Astrocyte (in vitro differentiated cells and primary cell): ENCODE data around the gene WDR73. TPM values are rescaled to one million over a fixed set of nuclear protein-coding genes. Genes with fewer than 3 reads are reported as not detected.
"Not testable (repeated sequence)": the region's sequence is repeated elsewhere in the genome, so short reads cannot be mapped to it uniquely, and the experiment has no call there.

Experiments
- DNase-seq: peaks from one replicate; pipeline ENCODE4 v3.0.0-alpha.2; 2010; ENCODE audit warnings: low read depth
- FAIRE-seq: peaks from 2 replicates; lab custom pipeline; 2011; peaks lifted over from hg19 to GRCh38; lab: Jason Lieb, UNC
- H2AFZ ChIP-seq: 2 replicates; pipeline ENCODE4 v1.6.0; 2012; ENCODE audit warnings: low read depth, low read length, inconsistent platforms
- H3K27ac ChIP-seq: 2 replicates; pipeline ENCODE4 v1.5.1; 2011; ENCODE audit warnings: low read depth, low read length, inconsistent platforms
- H3K27me3 ChIP-seq: 2 replicates; pipeline ENCODE4 v1.6.0; 2011; ENCODE audit warnings: low read length, inconsistent platforms; ENCODE audit not compliant: insufficient read depth
- H3K36me3 ChIP-seq: 2 replicates; pipeline ENCODE4 v1.5.1; 2011; ENCODE audit warnings: low read length, inconsistent platforms; ENCODE audit not compliant: insufficient read depth
- H3K4me1 ChIP-seq: 2 replicates; pipeline ENCODE4 v1.5.1; 2011; ENCODE audit warnings: low read length, inconsistent platforms; ENCODE audit not compliant: insufficient read depth
- H3K4me2 ChIP-seq: 2 replicates; pipeline ENCODE4 v1.6.0; 2012; ENCODE audit warnings: low read length, inconsistent platforms
- H3K4me3 ChIP-seq: 2 replicates; pipeline ENCODE4 v1.5.1; 2011; ENCODE audit warnings: low read depth, mild to moderate bottlenecking, low read length, inconsistent platforms; ENCODE audit not compliant: insufficient read depth
- H3K79me2 ChIP-seq: 2 replicates; pipeline ENCODE4 v1.6.0; 2012; ENCODE audit warnings: mild to moderate bottlenecking, low read length, inconsistent platforms; ENCODE audit not compliant: insufficient read depth
- H3K9ac ChIP-seq: 2 replicates; pipeline ENCODE4 v1.6.0; 2012; ENCODE audit warnings: mild to moderate bottlenecking, low read length, inconsistent platforms
- H3K9me3 ChIP-seq: 2 replicates; pipeline ENCODE4 v1.5.1; 2012; ENCODE audit warnings: low read depth, mild to moderate bottlenecking, low read length, inconsistent platforms; ENCODE audit not compliant: insufficient read depth
- H4K20me1 ChIP-seq: 2 replicates; pipeline ENCODE4 v1.6.0; 2012; ENCODE audit warnings: low read length, inconsistent platforms; ENCODE audit not compliant: insufficient read depth
- H3K27ac Mint-ChIP-seq: one replicate; pipeline ENCODE4 v1.8.0; 2021; ENCODE audit warnings: mild to moderate bottlenecking, mixed read lengths; ENCODE audit not compliant: unreplicated experiment
- H3K27me3 Mint-ChIP-seq: one replicate; pipeline ENCODE4 v1.8.0; 2021; ENCODE audit warnings: low read depth, mixed read lengths; ENCODE audit not compliant: unreplicated experiment
- H3K36me3 Mint-ChIP-seq: one replicate; pipeline ENCODE4 v1.8.0; 2021; ENCODE audit warnings: low read depth, mixed read lengths; ENCODE audit not compliant: unreplicated experiment
- H3K4me1 Mint-ChIP-seq: one replicate; pipeline ENCODE4 v1.8.0; 2021; ENCODE audit warnings: low read depth, mixed read lengths; ENCODE audit not compliant: unreplicated experiment
- H3K4me3 Mint-ChIP-seq: one replicate; pipeline ENCODE4 v1.8.0; 2021; ENCODE audit warnings: mild to moderate bottlenecking, moderate library complexity, mixed read lengths; ENCODE audit not compliant: unreplicated experiment
- H3K9me3 Mint-ChIP-seq: one replicate; pipeline ENCODE4 v1.8.0; 2021; ENCODE audit warnings: mild to moderate bottlenecking, mixed read lengths; ENCODE audit not compliant: unreplicated experiment
- CTCF ChIP-seq: IDR thresholded peaks from 2 replicates; pipeline ENCODE4 v1.5.1; 2011; ENCODE audit warnings: low read depth, mild to moderate bottlenecking, inconsistent platforms, low read length, moderate library complexity; ENCODE audit not compliant: insufficient read depth
- EZH2 ChIP-seq: IDR thresholded peaks from 2 replicates; pipeline ENCODE4 v1.6.1; 2012; ENCODE audit warnings: mild to moderate bottlenecking, low read length, inconsistent platforms; ENCODE audit not compliant: insufficient read depth
- total RNA-seq: library from RNA; stranded (reverse); gene quantifications from 2 replicates; pipeline ENCODE4 v1.2.1, GENCODE V29; 2021

The WDR73 gene
- total RNA-seq, 1 donor from 2014 or later, result 23.9 TPM

- no peak overlapping the region for H3K9ac ChIP-seq
Measured at GRCh38 chr15:84645496-84645895, 8.6 kb downstream of the WDR73 start.

DNA sequence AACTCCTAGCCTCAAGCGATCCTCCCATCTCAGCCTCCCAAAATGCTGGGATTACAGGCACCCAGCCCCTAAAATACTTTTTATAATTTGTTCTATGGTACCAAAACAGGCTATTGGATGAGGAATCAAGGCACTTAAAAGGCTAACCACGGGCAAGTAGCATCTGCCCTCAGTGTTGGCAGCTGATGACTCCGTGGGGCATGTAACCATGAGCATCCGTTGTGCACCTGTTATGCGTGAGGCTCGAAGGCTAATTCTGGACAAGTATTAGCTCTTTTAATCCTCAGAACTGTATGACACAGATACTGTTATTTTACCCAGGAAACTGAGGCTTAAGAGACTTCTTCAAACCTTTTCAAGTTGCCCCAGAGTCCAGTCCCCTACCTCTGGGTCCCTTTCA, 10.2 kb downstream of the WDR73 start:
- peaks cover 11% of the 10 kb centered on the region for H3K79me2 ChIP-seq
- no peak overlapping the region for H3K4me2 ChIP-seq
- DNase-seq, result no peak
- H3K4me3 ChIP-seq, result no peak overlapping the region
- Mint-ChIP-seq H3K36me3 (peaks cover 16% of the 10 kb centered on the region), H3K4me3 (no peak overlapping the region), H3K4me1 (no peaks in the 10 kb centered on the region), H3K27ac (no peak overlapping the region), H3K9me3 (no peaks in the 10 kb centered on the region), H3K27me3 (no peaks in the 10 kb centered on the region)
- peaks cover 41% of the 10 kb centered on the region for H4K20me1 ChIP-seq
- H3K36me3 ChIP-seq, result peaks cover 69% of the 10 kb centered on the region
- H3K9ac ChIP-seq, result no peak overlapping the region
- H3K27me3 ChIP-seq, result no peaks in the 10 kb centered on the region
- H3K4me1 ChIP-seq, result no peaks in the 10 kb centered on the region
- no peak for FAIRE-seq
- no peak overlapping the region for H2AFZ ChIP-seq
- H3K27ac ChIP-seq, result no peak overlapping the region
- TF ChIP-seq CTCF (no peak), EZH2 (no peak)
- H3K9me3 ChIP-seq, result no peaks in the 10 kb centered on the region

More at GRCh38 chr15:84645496-84645895, 8.6 kb downstream of the WDR73 start:
- no peak for DNase-seq
- no peaks in the 10 kb centered on the region for H3K4me1 ChIP-seq
- no peaks in the 10 kb centered on the region for H3K4me1 Mint-ChIP-seq
- no peak overlapping the region for H3K4me2 ChIP-seq
- H3K36me3 Mint-ChIP-seq, result peaks cover 11% of the 10 kb centered on the region
- H3K4me3 ChIP-seq, result no peak overlapping the region
- H4K20me1 ChIP-seq, result peaks cover 44% of the 10 kb centered on the region
- no peak overlapping the region for H2AFZ ChIP-seq
- no peaks in the 10 kb centered on the region for H3K9me3 Mint-ChIP-seq
- H3K79me2 ChIP-seq, result peaks cover 11% of the 10 kb centered on the region
- H3K36me3 ChIP-seq, result peaks cover 59% of the 10 kb centered on the region
- H3K27me3 Mint-ChIP-seq, result no peaks in the 10 kb centered on the region
- no peaks in the 10 kb centered on the region for H3K9me3 ChIP-seq
- H3K27ac Mint-ChIP-seq, result no peak overlapping the region
- FAIRE-seq, result no peak
- H3K27ac ChIP-seq, result no peak overlapping the region
- no peak for TF ChIP-seq CTCF
- no peaks in the 10 kb centered on the region for H3K27me3 ChIP-seq
- no peak overlapping the region for H3K4me3 Mint-ChIP-seq

- H4K20me1 ChIP-seq, result peaks cover 31% of the 10 kb centered on the region
- not testable (repeated sequence) for FAIRE-seq, H3K27ac Mint-ChIP-seq, H3K4me2 ChIP-seq, H3K27me3 Mint-ChIP-seq, H3K27me3 ChIP-seq, H3K27ac ChIP-seq, H3K9me3 ChIP-seq, H3K4me1 ChIP-seq, H3K9me3 Mint-ChIP-seq, H3K9ac ChIP-seq, H2AFZ ChIP-seq, H3K4me3 ChIP-seq, H3K79me2 ChIP-seq, H3K4me1 Mint-ChIP-seq, DNase-seq, H3K4me3 Mint-ChIP-seq
- H3K36me3 ChIP-seq, result peaks cover 61% of the 10 kb centered on the region
- peaks cover 16% of the 10 kb centered on the region for H3K36me3 Mint-ChIP-seq
Measured at GRCh38 chr15:84642640-84643039, 11.4 kb downstream of the WDR73 start.

DNA sequence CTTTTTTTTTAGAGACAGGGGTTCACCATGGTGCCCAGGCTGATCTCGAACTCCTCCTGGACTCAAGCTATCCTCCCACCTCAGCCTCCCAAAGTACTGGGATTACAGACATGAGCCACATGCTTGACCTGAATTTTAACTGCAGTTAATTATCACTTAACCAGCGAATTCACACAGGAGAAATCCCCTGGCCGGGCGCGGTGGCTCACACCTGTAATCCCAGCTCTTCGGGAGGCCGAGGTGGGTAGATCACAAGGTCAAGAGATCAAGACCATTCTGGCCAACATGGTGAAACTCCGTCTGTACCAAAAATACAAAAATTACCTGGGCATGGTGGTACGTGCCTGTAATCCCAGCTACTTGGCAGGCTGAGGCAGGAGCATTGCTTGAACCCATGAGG, 12.2 kb downstream of the WDR73 start:
- H3K4me1 ChIP-seq, H3K27ac ChIP-seq, FAIRE-seq, DNase-seq, H3K4me3 ChIP-seq, H3K9ac ChIP-seq, H3K4me1 Mint-ChIP-seq, H3K27me3 ChIP-seq, H2AFZ ChIP-seq, H3K4me3 Mint-ChIP-seq, H3K79me2 ChIP-seq, H3K27ac Mint-ChIP-seq, H3K9me3 Mint-ChIP-seq, H3K9me3 ChIP-seq, H3K4me2 ChIP-seq, H3K27me3 Mint-ChIP-seq: not testable (repeated sequence)
- H3K36me3 Mint-ChIP-seq, result peaks cover 13% of the 10 kb centered on the region
- peaks cover 57% of the 10 kb centered on the region for H3K36me3 ChIP-seq
- peaks cover 25% of the 10 kb centered on the region for H4K20me1 ChIP-seq
